H1 (cell line): Measurements from ENCODE around the gene SNX27. TPM values are rescaled to one million over a fixed set of nuclear protein-coding genes. Genes with fewer than 3 reads are reported as not detected.

Source experiments
- ASH2L ChIP-seq: fragments of 200-600, 300-600 bp; sonication (generic); IDR thresholded peaks from one replicate; pipeline ENCODE4 v1.7.1; 2017; ENCODE audit warnings: low read length
- HDAC2 ChIP-seq, 2 experiments: fragments of 300-600 bp in 1 of 2; sonication (generic) in 1 of 2; IDR thresholded peaks; 2 replicates each; pipeline ENCODE4 v1.6.1; 2011 to 2012; ENCODE audit warnings: low read depth in 2 of 2, low read length in 2 of 2, mild to moderate bottlenecking in 2 of 2, moderate library complexity in 2 of 2, borderline replicate concordance in 1 of 2, inconsistent platforms in 1 of 2
- POU5F1 ChIP-seq: IDR thresholded peaks from 2 replicates; pipeline ENCODE4 v1.6.1; 2011; ENCODE audit warnings: low read depth, mild to moderate bottlenecking, low read length, moderate library complexity
- SP4 ChIP-seq: IDR thresholded peaks from 2 replicates; pipeline ENCODE4 v1.6.1; 2012; ENCODE audit warnings: low read length, inconsistent platforms
- TAF1 ChIP-seq: IDR thresholded peaks from 2 replicates; pipeline ENCODE4 v1.6.1; 2011; ENCODE audit warnings: mild to moderate bottlenecking, low read depth, low read length
- TBP ChIP-seq: IDR thresholded peaks from 2 replicates; pipeline ENCODE4 v1.6.1; 2011; ENCODE audit warnings: low read depth, low read length, improper control_type of control experiment
- polyA plus RNA-seq, 7 experiments: library from polyadenylated mRNA; depleted of rRNA in 3 of 7; stranded (reverse) in 5 of 7; unstranded in 2 of 7; fragments of >200 nt in 5 of 7; fragments of 200-250 nt in 2 of 7; gene quantifications; 1 replicate in 5 of 7; 2 replicates in 1 of 7; 4 replicates in 1 of 7; pipeline versions ENCODE4 v1.2.1 to v1.2.3, GENCODE V29; 2011 to 2013; ENCODE audit warnings: missing spikeins in 2 of 7, mixed read lengths in 2 of 7
- total RNA-seq: library from RNA; stranded (reverse); fragmentation: NEBNext Ultra II Directional; extraction: Animal tissue kit (Norgen Biotek cat#: 25700); gene quantifications from 2 replicates; pipeline ENCODE4 v1.2.1, GENCODE V29; 2021
- TF ChIP-seq, protein P1 (sequence below): fragments of 300-600 bp; sonication (generic); IDR thresholded peaks from 2 replicates; pipeline ENCODE4 v1.7.1; 2012; ENCODE audit warnings: low read length, moderate library complexity, mild to moderate bottlenecking, inconsistent platforms; ENCODE audit not compliant: insufficient replicate concordance

Gene SNX27
- total and polyA plus RNA-seq, 2 of the 8 experiments (the other 6 are each of a cell fraction or from before 2014, with no cell fraction given) = 23.4 to 65.4 TPM

DNA sequence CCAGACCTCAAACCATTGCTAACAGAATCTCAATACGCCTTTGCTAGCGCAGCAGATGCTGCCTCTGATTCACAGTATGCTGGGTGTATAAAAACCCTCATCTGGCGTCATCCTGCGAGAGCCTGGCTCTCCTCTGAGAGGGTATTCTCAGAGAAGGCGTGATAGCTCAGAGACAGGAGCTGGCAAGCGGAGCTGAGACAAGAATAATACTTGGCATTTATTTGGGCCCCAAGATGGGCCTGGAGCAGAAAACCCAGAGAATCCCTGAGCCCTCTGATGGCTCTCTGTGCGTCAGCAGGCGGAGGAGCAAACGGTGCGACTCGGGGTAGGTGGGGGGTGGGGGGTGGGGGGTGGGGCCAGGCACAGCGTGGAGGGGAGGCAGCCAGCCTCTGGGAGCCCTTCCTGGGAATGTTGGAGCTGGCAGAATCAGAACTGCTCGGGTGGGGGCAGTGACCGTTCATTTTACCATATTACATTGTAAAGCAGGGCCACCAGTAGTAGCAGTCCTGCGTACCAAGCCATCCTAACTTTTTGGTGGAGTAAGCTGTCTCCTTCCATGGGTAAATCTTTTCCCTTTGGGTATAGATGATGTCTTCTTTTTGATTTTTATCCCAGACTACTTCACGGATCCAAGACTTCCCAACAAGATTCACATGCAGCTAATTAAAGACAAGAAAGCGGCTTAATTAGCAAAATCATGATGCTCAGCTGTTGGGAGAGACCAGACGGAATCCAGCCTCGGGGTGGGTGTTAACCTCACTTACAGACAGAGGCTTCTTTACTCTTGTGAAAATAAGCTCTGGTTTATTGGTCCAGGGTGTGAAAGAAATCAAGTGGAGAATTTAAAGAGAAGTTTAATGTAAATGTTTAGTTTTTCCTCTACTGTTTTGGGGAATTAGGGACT lies 116.6 kb downstream of the SNX27 start (continued):
- TF ChIP-seq, protein P1, sequence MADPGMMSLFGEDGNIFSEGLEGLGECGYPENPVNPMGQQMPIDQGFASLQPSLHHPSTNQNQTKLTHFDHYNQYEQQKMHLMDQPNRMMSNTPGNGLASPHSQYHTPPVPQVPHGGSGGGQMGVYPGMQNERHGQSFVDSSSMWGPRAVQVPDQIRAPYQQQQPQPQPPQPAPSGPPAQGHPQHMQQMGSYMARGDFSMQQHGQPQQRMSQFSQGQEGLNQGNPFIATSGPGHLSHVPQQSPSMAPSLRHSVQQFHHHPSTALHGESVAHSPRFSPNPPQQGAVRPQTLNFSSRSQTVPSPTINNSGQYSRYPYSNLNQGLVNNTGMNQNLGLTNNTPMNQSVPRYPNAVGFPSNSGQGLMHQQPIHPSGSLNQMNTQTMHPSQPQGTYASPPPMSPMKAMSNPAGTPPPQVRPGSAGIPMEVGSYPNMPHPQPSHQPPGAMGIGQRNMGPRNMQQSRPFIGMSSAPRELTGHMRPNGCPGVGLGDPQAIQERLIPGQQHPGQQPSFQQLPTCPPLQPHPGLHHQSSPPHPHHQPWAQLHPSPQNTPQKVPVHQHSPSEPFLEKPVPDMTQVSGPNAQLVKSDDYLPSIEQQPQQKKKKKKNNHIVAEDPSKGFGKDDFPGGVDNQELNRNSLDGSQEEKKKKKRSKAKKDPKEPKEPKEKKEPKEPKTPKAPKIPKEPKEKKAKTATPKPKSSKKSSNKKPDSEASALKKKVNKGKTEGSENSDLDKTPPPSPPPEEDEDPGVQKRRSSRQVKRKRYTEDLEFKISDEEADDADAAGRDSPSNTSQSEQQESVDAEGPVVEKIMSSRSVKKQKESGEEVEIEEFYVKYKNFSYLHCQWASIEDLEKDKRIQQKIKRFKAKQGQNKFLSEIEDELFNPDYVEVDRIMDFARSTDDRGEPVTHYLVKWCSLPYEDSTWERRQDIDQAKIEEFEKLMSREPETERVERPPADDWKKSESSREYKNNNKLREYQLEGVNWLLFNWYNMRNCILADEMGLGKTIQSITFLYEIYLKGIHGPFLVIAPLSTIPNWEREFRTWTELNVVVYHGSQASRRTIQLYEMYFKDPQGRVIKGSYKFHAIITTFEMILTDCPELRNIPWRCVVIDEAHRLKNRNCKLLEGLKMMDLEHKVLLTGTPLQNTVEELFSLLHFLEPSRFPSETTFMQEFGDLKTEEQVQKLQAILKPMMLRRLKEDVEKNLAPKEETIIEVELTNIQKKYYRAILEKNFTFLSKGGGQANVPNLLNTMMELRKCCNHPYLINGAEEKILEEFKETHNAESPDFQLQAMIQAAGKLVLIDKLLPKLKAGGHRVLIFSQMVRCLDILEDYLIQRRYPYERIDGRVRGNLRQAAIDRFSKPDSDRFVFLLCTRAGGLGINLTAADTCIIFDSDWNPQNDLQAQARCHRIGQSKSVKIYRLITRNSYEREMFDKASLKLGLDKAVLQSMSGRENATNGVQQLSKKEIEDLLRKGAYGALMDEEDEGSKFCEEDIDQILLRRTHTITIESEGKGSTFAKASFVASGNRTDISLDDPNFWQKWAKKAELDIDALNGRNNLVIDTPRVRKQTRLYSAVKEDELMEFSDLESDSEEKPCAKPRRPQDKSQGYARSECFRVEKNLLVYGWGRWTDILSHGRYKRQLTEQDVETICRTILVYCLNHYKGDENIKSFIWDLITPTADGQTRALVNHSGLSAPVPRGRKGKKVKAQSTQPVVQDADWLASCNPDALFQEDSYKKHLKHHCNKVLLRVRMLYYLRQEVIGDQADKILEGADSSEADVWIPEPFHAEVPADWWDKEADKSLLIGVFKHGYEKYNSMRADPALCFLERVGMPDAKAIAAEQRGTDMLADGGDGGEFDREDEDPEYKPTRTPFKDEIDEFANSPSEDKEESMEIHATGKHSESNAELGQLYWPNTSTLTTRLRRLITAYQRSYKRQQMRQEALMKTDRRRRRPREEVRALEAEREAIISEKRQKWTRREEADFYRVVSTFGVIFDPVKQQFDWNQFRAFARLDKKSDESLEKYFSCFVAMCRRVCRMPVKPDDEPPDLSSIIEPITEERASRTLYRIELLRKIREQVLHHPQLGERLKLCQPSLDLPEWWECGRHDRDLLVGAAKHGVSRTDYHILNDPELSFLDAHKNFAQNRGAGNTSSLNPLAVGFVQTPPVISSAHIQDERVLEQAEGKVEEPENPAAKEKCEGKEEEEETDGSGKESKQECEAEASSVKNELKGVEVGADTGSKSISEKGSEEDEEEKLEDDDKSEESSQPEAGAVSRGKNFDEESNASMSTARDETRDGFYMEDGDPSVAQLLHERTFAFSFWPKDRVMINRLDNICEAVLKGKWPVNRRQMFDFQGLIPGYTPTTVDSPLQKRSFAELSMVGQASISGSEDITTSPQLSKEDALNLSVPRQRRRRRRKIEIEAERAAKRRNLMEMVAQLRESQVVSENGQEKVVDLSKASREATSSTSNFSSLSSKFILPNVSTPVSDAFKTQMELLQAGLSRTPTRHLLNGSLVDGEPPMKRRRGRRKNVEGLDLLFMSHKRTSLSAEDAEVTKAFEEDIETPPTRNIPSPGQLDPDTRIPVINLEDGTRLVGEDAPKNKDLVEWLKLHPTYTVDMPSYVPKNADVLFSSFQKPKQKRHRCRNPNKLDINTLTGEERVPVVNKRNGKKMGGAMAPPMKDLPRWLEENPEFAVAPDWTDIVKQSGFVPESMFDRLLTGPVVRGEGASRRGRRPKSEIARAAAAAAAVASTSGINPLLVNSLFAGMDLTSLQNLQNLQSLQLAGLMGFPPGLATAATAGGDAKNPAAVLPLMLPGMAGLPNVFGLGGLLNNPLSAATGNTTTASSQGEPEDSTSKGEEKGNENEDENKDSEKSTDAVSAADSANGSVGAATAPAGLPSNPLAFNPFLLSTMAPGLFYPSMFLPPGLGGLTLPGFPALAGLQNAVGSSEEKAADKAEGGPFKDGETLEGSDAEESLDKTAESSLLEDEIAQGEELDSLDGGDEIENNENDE = peak; percentile 99
- TF ChIP-seq SP4 (no peak), HDAC2 (IDR thresholded peaks at IDR 0.05; ENCODE audit: borderline replicate concordance in 1 of 2, low read depth in 2 of 2, low read length in 2 of 2) (no peak), TAF1 (no peak), POU5F1 (no peak), ASH2L (peak; percentile 52), TBP (peak; percentile 18; the same call in 1 of the 2 replicates)
